GM19099 (cell line): Measurements from ENCODE around the gene LLGL1.

Experiments
- POLR2A ChIP-seq: IDR thresholded peaks from 3 replicates; pipeline ENCODE4 v1.6.1; 2011; ENCODE audit warnings: low read depth; ENCODE audit not compliant: insufficient read length; ENCODE audit errors: extremely low read depth

The LLGL1 gene

GRCh38 chr17:18213666-18214270 is 11.7 kb upstream of the LLGL1 start:
- no peak for TF ChIP-seq POLR2A

- TF ChIP-seq POLR2A: no peak
Measured at GRCh38 chr17:18217412-18218015, 7.9 kb upstream of the LLGL1 start.

- TF ChIP-seq POLR2A: no peak
Measured at GRCh38 chr17:18218756-18219415, 6.5 kb upstream of the LLGL1 start.

- TF ChIP-seq POLR2A: no peak
Measured at GRCh38 chr17:18224053-18224386, 1.4 kb upstream of the LLGL1 start.

- no peak for TF ChIP-seq POLR2A
Measured at GRCh38 chr17:18224387-18225120, 881 bp upstream of the LLGL1 start.

- no peak for TF ChIP-seq POLR2A
Measured at GRCh38 chr17:18225642-18226283, 328 bp downstream of the LLGL1 start.

GRCh38 chr17:18226284-18226945 is 980 bp downstream of the LLGL1 start:
- TF ChIP-seq POLR2A: no peak

- TF ChIP-seq POLR2A: no peak
Measured at GRCh38 chr17:18227635-18228034, 2.2 kb downstream of the LLGL1 start.

GRCh38 chr17:18228176-18228682 is 2.8 kb downstream of the LLGL1 start:
- no peak for TF ChIP-seq POLR2A

- TF ChIP-seq POLR2A: no peak
Measured at GRCh38 chr17:18229254-18229653, 3.8 kb downstream of the LLGL1 start.

- no peak for TF ChIP-seq POLR2A
Measured at GRCh38 chr17:18229771-18230170, 4.3 kb downstream of the LLGL1 start.

- TF ChIP-seq POLR2A: no peak
Measured at GRCh38 chr17:18230288-18231141, 5.1 kb downstream of the LLGL1 start.

GRCh38 chr17:18231164-18231563 is 5.7 kb downstream of the LLGL1 start:
- TF ChIP-seq POLR2A: no peak
